H7 (cell line): ENCODE measurements around the gene KRT38. TPM values are rescaled to one million over a fixed set of nuclear protein-coding genes. Genes with fewer than 3 reads are reported as not detected.

Source experiments
- DNase-seq: peaks from one replicate; pipeline ENCODE4 v3.0.0; 2012
- H3K27me3 ChIP-seq: 2 replicates; pipeline ENCODE4 v1.6.0; 2011; ENCODE audit warnings: mild to moderate bottlenecking, low read length; ENCODE audit not compliant: control insufficient read depth, insufficient read depth
- H3K36me3 ChIP-seq: replicated peaks from 2 replicates; pipeline ENCODE4 v1.5.1; 2011; ENCODE audit warnings: low read length; ENCODE audit not compliant: control insufficient read depth, insufficient read depth
- H3K4me3 ChIP-seq: 2 replicates; pipeline ENCODE4 v1.5.1; 2011; ENCODE audit warnings: low read depth, mild to moderate bottlenecking, control low read depth, low read length, moderate library complexity; ENCODE audit not compliant: insufficient read depth
- total RNA-seq: library from RNA; depleted of rRNA; stranded (reverse); fragments of >200 nt; shearing (Covaris generic); gene quantifications from 2 replicates; pipeline ENCODE4 v1.2.3, GENCODE V29; 2014; rRNA removed

The KRT38 gene
- total RNA-seq = not detected in 2 replicates

- no peaks in the 10 kb centered on the region for H3K27me3 ChIP-seq
- H3K36me3 ChIP-seq = no peaks in the 10 kb centered on the region
- no peak for DNase-seq
- no peak within 1 kb of the TSS for H3K4me3 ChIP-seq
Measured at GRCh38 chr17:41440531-41441033, at the start of gene KRT38. Gene KRT38, minus strand, starts transcription at chr17:41440983. Its CDS starts 62 bp downstream, at chr17:41440921.

GRCh38 chr17:41489531-41489930 lies 48.7 kb upstream of the KRT38 start, which contains the start of gene KRT36:
Gene KRT36, minus strand, starts transcription at chr17:41489910. Its CDS starts 46 bp downstream, at chr17:41489864.
- DNase-seq = no peak
- Histone ChIP-seq H3K27me3 (0 out of 2 replicates have a peak, but pooled peaks cover 2% of the 10 kb centered on the region), H3K36me3 (no peaks in the 10 kb centered on the region)

GRCh38 chr17:41486809-41487530 lies 46.2 kb upstream of the KRT38 start:
- peak; percentile 93 for DNase-seq
- H3K4me3 ChIP-seq = no peak overlapping the region
- H3K27me3 ChIP-seq = 0 out of 2 replicates have a peak, but pooled peaks cover 2% of the 10 kb centered on the region
- H3K36me3 ChIP-seq = no peaks in the 10 kb centered on the region

More at GRCh38 chr17:41489531-41489930, 48.7 kb upstream of the KRT38 start, which contains the start of gene KRT36:
- H3K4me3 ChIP-seq = no peak within 1 kb of the TSS

- Histone ChIP-seq H3K27me3 (0 out of 2 replicates have a peak, but pooled peaks cover 2% of the 10 kb centered on the region), H3K4me3 (no peak overlapping the region), H3K36me3 (no peaks in the 10 kb centered on the region)
- no peak for DNase-seq
Measured at GRCh38 chr17:41486316-41486715, 45.5 kb upstream of the KRT38 start.

GRCh38 chr17:41484920-41485904 lies 44.4 kb upstream of the KRT38 start:
- 0 out of 2 replicates have a peak, but pooled peaks cover 2% of the 10 kb centered on the region for H3K27me3 ChIP-seq
- H3K4me3 ChIP-seq = no peak overlapping the region
- no peaks in the 10 kb centered on the region for H3K36me3 ChIP-seq
- DNase-seq = no peak

GRCh38 chr17:41483991-41484826 lies 43.4 kb upstream of the KRT38 start:
- Histone ChIP-seq H3K4me3 (no peak overlapping the region), H3K27me3 (0 out of 2 replicates have a peak, but pooled peaks cover 2% of the 10 kb centered on the region), H3K36me3 (no peaks in the 10 kb centered on the region)
- DNase-seq = no peak

GRCh38 chr17:41483531-41483930 lies 42.7 kb upstream of the KRT38 start:
- H3K27me3 ChIP-seq = 0 out of 2 replicates have a peak, but pooled peaks cover 2% of the 10 kb centered on the region
- DNase-seq = no peak
- no peak overlapping the region for H3K4me3 ChIP-seq
- H3K36me3 ChIP-seq = no peaks in the 10 kb centered on the region

- H3K4me3 ChIP-seq = no peak within 1 kb of the TSS
- no peak for DNase-seq
- no peaks in the 10 kb centered on the region for H3K27me3 ChIP-seq
- no peaks in the 10 kb centered on the region for H3K36me3 ChIP-seq
Measured at GRCh38 chr17:41481036-41481435, 40.3 kb upstream of the KRT38 start, which contains the start of gene KRT35. Gene KRT35, minus strand, starts transcription at chr17:41481151. Its CDS starts 54 bp downstream, at chr17:41481097.

- no peaks in the 10 kb centered on the region for H3K36me3 ChIP-seq
- no peak overlapping the region for H3K4me3 ChIP-seq
- H3K27me3 ChIP-seq = no peaks in the 10 kb centered on the region
- no peak for DNase-seq
Measured at GRCh38 chr17:41480581-41480980, 39.8 kb upstream of the KRT38 start.

- no peaks in the 10 kb centered on the region for H3K27me3 ChIP-seq
- no peak for DNase-seq
Measured at GRCh38 chr17:41480136-41480535, 39.4 kb upstream of the KRT38 start.

GRCh38 chr17:41478237-41478636 lies 37.5 kb upstream of the KRT38 start:
- no peak for DNase-seq
- no peaks in the 10 kb centered on the region for H3K27me3 ChIP-seq

More at GRCh38 chr17:41480136-41480535, 39.4 kb upstream of the KRT38 start:
- H3K36me3 ChIP-seq = no peaks in the 10 kb centered on the region
- no peak overlapping the region for H3K4me3 ChIP-seq

GRCh38 chr17:41476866-41477815 lies 36.4 kb upstream of the KRT38 start:
- no peak for DNase-seq
- H3K4me3 ChIP-seq = no peak overlapping the region
- no peaks in the 10 kb centered on the region for H3K27me3 ChIP-seq
- H3K36me3 ChIP-seq = no peaks in the 10 kb centered on the region

More at GRCh38 chr17:41478237-41478636, 37.5 kb upstream of the KRT38 start:
- no peaks in the 10 kb centered on the region for H3K36me3 ChIP-seq
- no peak overlapping the region for H3K4me3 ChIP-seq

GRCh38 chr17:41475421-41475820 lies 34.6 kb upstream of the KRT38 start:
- Histone ChIP-seq H3K4me3 (no peak overlapping the region), H3K27me3 (no peaks in the 10 kb centered on the region), H3K36me3 (no peaks in the 10 kb centered on the region)
- no peak for DNase-seq
